Pulmonary artery endothelial cell (primary cell): Measurements from ENCODE around the gene FGD3. TPM values are rescaled to one million over a fixed set of nuclear protein-coding genes. Genes with fewer than 3 reads are reported as not detected.

Experiments used
- DNase-seq: peaks from one replicate; pipeline ENCODE4 v3.0.0-alpha.2; 2011; ENCODE audit warnings: low read depth, low spot score
- total RNA-seq: library from RNA; depleted of rRNA; stranded (reverse); fragments of >200 nt; gene quantifications from 2 replicates; pipeline ENCODE4 v1.2.3, GENCODE V29; 2014

The FGD3 gene
- total RNA-seq, 1 donor from 2014 or later = not detected

DNA sequence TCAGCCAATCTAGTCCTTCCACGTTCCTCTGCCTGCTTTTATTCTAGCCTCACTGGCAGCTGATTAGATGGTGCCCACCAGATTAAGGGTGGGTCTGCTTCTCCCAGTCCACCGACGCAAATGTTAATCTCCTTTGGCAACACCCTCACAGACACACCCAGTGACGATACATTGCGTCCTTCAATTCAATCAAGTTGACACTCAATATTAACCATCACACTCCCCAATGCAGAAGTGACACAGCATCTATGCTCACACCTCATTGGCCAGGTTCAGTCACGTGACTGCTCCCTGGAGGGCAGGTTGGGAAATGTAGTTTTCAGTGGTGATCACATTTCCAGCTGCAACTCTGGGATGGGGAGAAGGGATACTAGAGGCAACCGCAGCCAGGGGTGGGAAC lies 124.1 kb downstream of the FGD3 start:
- DNase-seq = no peak

DNA sequence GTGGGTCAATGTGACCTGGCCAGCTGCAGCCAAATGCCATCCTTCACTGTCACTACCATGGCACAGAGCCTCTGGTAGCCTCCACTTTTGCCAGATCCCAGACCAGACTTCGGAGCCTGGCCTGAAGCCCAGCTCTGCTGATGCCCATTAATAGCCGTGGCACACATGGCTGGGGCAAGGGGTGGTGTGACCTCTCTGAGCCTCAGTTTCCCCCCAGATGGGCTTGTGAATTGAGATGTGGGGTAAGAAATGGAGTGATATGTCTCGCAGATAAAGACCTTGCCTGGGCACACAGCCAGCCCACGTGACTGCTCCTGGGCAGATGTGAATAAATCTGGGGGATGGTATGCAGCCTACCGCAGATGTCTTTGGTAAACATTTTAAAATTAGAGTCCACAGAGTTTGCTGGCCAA lies 125.1 kb downstream of the FGD3 start:
- no peak for DNase-seq

DNA sequence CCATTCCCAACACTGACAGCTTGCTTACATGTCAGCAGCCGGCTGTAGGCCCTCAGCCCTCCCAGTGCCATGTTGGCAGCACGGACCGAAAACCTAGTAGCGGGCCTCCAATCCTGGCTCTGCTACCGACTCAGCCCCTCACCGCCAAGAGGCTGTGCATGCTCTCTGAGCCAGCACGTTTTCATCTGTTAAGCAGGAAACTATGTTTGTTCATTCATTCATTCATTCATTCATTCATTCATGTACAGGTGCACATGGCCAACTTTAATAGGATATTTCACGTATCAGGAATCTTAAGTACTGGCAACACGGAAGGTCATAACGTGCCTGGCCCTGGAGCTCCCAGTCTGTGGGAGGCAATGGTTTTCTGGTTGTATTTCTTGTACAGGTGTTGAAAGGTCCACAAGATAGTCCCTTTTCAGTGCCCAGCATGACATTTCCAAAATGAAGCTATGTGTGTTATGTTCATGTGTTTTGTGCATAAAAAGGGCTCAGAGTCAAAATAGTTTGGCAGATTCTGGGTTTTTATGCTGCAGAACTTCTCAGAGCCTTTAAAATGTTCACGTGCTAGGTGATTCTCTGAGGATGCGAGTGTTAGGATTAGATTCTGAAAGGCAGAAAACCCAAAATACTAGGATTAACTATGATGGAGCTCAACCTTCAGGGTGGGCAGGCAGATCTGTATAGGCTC lies 128.9 kb downstream of the FGD3 start:
- DNase-seq = no peak

DNA sequence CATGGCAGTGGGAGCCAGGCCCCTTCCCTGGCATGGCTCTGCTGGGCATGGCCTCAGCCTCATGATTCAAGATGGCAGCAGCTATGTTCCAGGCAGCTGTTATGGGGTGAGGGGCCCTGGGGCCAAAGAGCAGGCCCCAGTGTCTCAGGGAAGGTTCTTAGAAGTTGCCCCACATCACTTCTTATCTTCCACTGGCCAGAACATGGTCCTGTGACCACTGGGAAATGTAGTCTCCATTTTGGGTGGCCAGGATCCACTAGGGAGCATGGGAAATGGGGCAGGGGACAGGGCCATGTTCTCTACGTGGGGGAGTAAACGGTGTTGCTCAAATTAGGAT lies 129.4 kb downstream of the FGD3 start:
- DNase-seq = no peak

DNA sequence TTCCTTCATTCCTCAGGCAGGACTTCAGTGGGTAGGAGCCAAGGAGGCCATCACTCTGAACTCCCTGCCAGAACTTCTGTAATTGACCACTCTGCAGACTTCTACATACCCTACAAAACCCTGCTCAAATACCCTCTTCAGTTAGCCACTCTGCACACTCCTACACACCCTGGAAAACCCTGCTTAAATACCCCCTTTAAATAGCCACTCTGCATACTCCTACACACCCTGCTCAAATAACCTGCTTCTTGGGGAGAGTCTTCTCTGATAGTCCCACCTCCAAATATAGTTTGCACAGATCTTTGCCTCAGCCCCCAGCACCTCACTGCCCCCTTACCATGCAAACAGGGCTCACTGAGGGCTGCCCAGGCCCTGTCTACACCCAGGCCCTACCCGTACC lies 130.0 kb downstream of the FGD3 start:
- DNase-seq = no peak

DNA sequence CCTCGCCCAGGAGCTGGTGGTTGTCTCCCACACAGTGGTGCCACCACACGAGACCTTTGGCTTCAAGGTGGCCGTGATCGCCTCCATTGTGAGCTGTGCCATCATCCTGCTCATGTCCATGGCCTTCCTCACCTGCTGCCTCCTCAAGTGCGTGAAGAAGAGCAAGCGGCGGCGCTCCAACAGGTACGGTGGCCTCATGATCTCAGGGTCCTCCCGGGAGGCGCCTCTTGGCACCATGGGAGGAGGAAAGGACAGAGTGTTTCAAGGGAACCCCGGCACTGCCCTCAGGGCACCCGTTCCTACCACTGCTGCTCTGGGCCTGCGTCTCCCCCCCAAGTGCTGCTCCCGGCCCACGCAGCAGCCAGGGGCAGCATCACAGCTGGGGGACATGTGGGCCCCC lies 130.5 kb downstream of the FGD3 start:
- no peak for DNase-seq

DNA sequence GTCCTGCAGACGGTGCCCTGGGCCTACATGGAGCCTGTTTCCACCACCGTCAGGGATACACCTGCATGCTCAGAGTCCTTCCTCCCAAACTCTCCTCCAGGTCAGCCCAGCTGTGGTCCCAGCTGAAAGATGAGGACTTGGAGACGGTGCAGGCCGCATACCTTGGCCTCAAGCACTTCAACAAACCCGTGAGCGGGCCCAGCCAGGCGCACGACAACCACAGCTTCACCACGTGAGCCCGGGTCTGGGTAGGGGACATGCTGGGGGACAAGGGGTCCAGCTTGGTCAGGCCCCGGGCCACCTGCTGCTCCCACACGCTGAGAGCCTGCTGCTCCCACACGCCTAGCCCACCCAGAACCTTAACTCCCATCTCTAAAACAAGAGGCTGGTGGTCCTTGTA lies 132.0 kb downstream of the FGD3 start:
- no peak for DNase-seq

DNA sequence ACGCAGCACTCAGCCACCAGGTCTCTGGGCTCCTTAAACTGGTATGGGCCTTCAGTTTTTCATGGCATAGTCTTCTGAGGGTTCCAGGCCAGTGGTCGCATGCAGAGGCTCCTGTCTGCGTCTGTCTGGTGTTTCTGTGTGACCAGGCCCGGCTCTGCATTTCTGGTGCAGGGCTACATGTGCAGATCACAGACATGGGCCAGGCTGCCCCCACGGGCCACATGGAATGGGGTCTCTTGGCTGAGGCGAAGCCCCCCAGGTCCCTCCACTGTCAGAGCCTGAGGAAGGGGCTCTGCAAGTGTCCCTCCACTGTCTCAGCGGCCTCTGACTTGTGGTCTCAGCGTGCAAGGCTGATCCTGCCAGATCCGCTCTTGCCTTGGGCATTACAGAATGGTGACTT lies 133.1 kb downstream of the FGD3 start:
- no peak for DNase-seq

DNA sequence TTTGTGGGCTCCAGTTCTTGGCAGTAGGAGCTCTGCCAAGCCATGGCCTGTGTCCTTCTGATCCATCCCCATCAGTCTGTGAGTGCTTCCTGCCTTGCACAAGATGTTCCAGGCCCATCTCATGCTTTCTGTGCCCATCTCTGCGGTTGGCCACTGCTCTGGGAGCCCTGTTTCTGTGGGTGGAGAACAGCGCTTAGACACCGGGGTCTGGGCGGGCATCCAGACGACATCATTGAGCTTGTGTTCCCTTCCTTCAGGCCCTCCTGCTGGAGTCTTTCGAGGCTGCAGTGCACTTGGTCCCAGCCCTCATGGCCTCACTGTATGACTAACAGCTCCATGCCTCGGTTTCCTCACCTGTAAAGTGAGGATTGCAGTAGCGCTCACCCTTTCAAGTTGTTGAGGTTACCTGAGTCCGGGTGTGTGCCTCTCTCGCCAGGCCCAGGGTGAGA lies 133.8 kb downstream of the FGD3 start:
- DNase-seq = no peak

DNA sequence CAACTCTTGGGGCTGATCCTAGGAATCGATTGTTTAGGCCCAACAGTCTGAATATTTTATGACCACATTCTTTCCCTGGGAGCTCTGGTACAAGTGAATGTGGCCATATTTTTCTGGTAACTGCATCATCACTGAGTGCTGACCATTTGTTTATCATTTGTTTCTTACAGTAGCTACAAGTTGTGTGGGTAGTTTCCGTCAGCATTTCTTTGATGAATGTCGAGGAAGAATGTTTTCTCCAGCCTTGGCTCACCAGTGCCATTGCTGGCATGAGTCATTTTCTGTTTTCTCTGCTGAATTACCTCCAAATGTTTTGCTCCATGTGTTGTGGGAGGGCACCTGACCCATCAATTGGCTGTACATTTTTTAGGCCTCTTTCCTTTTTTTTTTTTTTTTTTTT lies 134.6 kb downstream of the FGD3 start:
- no peak for DNase-seq

DNA sequence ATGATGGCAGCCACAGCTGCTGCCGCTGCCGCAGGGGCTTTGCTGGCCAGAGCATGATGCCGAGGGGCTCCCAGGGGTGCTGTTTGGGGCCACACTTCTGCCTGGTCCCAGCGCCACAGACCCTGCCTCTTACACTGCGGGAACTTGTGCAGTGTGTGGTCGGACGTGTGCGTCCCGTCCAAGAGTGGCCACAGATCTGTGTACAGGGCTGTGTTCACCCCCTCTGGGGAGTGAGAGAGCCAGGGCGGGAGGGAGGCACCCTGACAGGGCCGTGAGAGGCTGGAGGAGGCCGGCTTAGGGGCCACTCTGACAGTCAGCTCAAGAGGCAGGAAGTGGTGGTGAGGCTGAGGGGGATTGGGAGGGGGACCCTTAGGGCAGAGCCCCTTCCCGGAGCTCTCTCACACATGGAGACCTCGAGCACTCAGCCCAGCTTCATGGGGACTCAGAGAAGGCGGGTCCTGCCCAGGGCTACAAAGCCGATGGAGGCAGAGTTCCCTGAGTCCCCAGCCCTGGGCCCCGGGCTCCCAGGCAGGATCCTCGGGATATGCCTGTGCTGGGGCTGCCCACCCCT lies 135.6 kb downstream of the FGD3 start:
- DNase-seq = no peak

DNA sequence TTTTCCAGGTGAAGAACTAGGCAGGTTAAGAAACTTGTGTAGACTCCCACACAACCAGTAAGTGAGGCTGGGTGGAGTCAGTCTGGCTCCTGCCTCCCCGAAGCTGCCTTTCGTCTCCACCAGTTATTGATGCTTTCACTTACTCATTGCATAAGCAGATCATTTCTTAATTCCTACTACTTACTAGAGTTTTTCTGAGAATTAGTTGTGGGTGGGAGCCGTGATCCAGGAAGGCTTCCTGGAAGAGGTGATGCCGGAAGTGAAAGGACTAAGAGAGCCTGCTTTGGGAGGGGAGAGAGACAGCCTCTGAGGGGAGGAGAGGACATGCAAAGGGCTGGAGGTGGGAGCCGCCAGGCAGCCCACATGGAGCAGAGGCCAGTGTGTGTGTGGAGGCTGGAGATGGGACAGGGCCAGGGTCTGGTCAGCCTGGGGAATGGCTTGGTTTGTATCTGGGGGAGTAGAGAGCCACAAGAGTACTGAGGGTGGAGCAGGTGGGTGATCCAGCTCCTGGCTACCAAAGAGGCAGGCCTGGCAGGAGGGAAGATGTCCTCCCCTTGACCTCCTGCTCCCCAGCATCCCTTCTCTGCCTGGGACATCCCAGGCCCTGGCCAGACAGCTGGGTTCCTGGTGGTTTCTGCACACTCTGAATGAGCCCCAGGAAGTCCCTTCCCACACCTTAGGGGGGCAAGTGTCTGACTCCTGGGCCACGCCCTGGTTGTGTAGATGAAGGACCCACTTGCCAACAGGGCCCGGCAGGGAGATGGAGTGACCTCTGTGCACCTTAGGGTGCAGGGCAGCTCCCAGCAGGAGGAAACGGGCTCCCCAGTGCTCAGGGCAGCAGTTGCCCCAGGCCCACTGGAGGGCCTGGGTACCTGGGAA lies 136.5 kb downstream of the FGD3 start:
- DNase-seq = no peak

DNA sequence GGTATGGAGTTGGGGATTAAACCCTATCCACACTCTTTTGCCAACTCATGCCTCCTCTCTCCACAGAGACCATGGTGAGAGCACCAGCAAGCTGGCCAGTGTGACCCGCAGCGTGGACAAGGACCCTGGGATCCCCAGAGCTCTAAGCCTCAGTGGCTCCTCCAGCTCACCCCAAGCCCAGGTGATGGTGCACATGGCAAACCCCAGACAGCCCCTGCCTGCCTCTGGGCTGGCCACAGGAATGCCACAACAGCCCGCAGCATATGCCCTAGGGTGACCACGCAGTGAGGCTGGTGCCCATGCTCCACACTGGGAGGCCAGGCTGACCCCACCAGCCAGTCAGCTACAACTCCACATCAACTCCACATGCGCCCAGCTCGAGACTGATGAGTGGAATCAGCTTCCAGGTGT lies 137.2 kb downstream of the FGD3 start:
- DNase-seq = no peak

DNA sequence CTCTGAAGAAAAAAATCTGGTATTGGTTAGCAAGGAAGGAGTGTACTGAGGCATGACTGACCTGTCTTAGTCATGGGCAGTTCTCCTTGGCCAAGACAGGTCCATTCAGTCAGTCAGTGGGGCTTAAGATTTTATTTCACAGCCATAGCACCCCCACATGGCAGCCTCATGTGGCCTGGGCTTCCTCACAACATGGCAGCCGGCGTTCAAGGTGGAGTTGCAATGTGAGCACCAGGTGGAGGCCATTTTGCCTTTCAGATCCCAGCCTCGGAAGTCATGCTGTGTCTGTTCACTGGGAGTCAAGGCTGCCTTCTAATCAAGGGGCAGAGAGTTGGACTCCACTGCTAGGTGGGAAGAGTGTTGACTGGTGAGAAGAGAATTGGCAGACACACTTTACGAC lies 138.4 kb downstream of the FGD3 start:
- no peak for DNase-seq

Other genes with a start within 250 kb of the FGD3 start
- 48.7 and 58.1 TPM in 2 replicates for gene BICD2, start 182.7 kb upstream of the FGD3 start, total RNA-seq
- gene ZNF484, start 69.5 kb upstream of the FGD3 start, total RNA-seq = 10.0 and 16.1 TPM in 2 replicates
- 0.13 and 0.39 TPM in 2 replicates for gene SUSD3, start 111.2 kb downstream of the FGD3 start, total RNA-seq
- gene CARD19, start 148.7 kb downstream of the FGD3 start, total RNA-seq = 59.8 and 95.7 TPM in 2 replicates
- 44.7 and 47.2 TPM in 2 replicates for gene NINJ1, start 186.7 kb downstream of the FGD3 start, total RNA-seq
- not detected in 2 replicates for gene WNK2, start 236.6 kb downstream of the FGD3 start, total RNA-seq